ENCODE results near the gene TFDP2. TPM values are rescaled to one million over a fixed set of nuclear protein-coding genes. Genes with fewer than 3 reads are reported as not detected.
A peak's percentile ranks its signal among the peaks of the same experiment; 100 is the strongest.

TFDP2 gene
- total and polyA plus RNA-seq, 2 experiments from 2014 or later = 26.8 to 55.4 TPM

DNA sequence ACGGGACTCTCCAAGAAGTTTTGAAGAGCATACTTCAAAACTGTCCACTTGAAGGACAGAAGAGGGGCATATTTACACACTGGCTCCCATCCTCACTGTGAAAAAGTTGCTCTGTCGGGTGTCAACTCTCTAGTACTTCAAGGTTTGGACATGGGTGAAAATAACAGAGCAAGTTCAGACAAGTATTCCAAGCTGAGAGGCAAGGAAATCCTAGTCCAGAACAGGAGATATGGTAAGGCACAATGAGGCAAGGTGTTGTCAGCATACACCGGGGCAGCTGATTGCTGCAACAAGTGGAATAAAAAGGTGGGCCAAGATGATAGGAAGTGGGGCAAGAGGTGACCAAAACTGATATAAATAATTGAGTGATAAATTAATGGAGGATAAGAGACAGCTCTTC is 4.8 kb upstream of the TFDP2 start:
- 58% methylated on average over 3 of the region's 3 CpGs for WGBS, 2 experiments (ENCODE audit: low coverage in 1 of 2, low lambda C conversion rate in 2 of 2, missing lambda C conversion rate in 2 of 2)
- no peak overlapping the region for H3K27ac ChIP-seq
- H3K9ac ChIP-seq = no peak overlapping the region
- H3K9me2 ChIP-seq (ENCODE audit: insufficient read depth) = no peaks in the 10 kb centered on the region
- H3K9me3 ChIP-seq (ENCODE audit: low read depth) = no peaks in the 10 kb centered on the region
- no peaks in the 10 kb centered on the region; the same call in 1 of the 2 replicates for H3F3A ChIP-seq (ENCODE audit: insufficient read depth)
- no peaks in the 10 kb centered on the region for H3K27me3 ChIP-seq (replicated peaks; ENCODE audit: insufficient read depth)
- no peak overlapping the region for H3K4me3 ChIP-seq
- H4K20me1 ChIP-seq (ENCODE audit: insufficient read depth) = no peaks in the 10 kb centered on the region
- peaks cover 6% of the 10 kb centered on the region; the same call in 1 of the 2 replicates for H3K36me3 ChIP-seq (ENCODE audit: low read depth)
- in situ Hi-C loops (cut with MboI) = no loop called here
- no peak overlapping the region for H2AFZ ChIP-seq
- DNase-seq = no peak
- no peaks in the 10 kb centered on the region for H3K79me2 ChIP-seq (ENCODE audit: insufficient read depth)
- no peak overlapping the region for H3K4me2 ChIP-seq (ENCODE audit: unreplicated experiment)
- H3K4me1 ChIP-seq (ENCODE audit: insufficient read depth) = no peaks in the 10 kb centered on the region
- no peak for TF ChIP-seq EZH2 (IDR thresholded peaks at IDR 0.05; ENCODE audit: insufficient read depth, poor library complexity, severe bottlenecking)
- no peak for TF ChIP-seq EZH2phosphoT487 (IDR thresholded peaks at IDR 0.05; ENCODE audit: insufficient read depth, low read depth)

DNA sequence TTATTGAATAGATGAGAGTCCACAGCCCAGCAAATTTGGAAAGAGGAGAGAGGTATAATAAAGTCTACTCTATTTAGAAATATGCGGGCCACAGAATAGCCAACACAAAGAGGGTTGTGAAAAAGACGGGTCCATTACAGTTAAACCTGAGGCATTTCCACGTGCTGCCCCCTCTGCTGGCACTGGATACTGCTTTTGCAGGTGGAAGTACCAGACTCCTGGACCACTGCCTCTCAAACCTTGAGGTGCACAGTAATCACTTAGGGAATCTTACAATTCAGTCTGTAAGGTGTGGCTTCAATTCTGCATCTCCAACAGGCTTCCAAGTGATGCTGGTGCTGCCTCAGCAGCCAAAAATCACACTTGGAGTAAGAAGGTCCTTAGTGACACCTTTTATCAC is 3.0 kb upstream of the TFDP2 start:
- peaks cover 9% of the 10 kb centered on the region; the same call in 1 of the 2 replicates for H3K79me2 ChIP-seq (ENCODE audit: insufficient read depth)
- DNase-seq = no peak
- peaks cover 14% of the 10 kb centered on the region; the same call in 1 of the 2 replicates for H3F3A ChIP-seq (ENCODE audit: insufficient read depth)
- in situ Hi-C loops (cut with MboI) = no loop called here
- 32 to 34% methylated on average over 3 of the region's 3 CpGs for WGBS, 2 experiments (ENCODE audit: low coverage in 1 of 2, low lambda C conversion rate in 2 of 2, missing lambda C conversion rate in 2 of 2)
- no peak overlapping the region for H3K4me2 ChIP-seq (ENCODE audit: unreplicated experiment)
- no peaks in the 10 kb centered on the region for H3K9me3 ChIP-seq (ENCODE audit: low read depth)
- H3K9ac ChIP-seq = no peak overlapping the region
- no peak overlapping the region for H2AFZ ChIP-seq
- no peaks in the 10 kb centered on the region for H3K36me3 ChIP-seq (ENCODE audit: low read depth)
- no peak overlapping the region for H3K4me3 ChIP-seq
- no peaks in the 10 kb centered on the region for H4K20me1 ChIP-seq (ENCODE audit: insufficient read depth)
- peaks cover 11% of the 10 kb centered on the region for H3K4me1 ChIP-seq (ENCODE audit: insufficient read depth)
- no peaks in the 10 kb centered on the region for H3K9me2 ChIP-seq (ENCODE audit: insufficient read depth)
- TF ChIP-seq EZH2 (IDR thresholded peaks at IDR 0.05; ENCODE audit: insufficient read depth, poor library complexity, severe bottlenecking) (no peak), EZH2phosphoT487 (IDR thresholded peaks at IDR 0.05; ENCODE audit: insufficient read depth, low read depth) (no peak)
- H3K27me3 ChIP-seq (replicated peaks; ENCODE audit: insufficient read depth) = no peaks in the 10 kb centered on the region
- no peak overlapping the region for H3K27ac ChIP-seq

DNA sequence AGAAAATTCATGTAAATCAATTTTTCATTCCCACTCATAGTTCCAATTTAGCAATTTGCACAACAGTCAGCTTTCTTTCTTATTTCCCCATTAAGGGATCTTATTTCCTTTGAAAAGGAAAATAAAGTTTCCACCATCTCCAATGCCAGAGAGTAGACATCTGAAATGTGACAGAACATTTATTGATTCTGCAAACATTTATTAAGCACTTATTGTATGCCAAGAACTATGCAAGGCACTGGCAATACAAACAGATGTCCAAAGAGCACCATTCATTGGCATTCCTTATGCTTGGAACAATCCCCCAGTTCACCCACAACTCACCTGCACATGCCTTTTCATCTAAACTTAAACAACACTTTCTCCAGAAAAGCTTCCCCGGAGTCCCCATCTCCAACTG is 2.5 kb upstream of the TFDP2 start:
- Histone ChIP-seq H3K4me3 (no peak overlapping the region), H3K36me3 (ENCODE audit: low read depth) (no peaks in the 10 kb centered on the region), H3K9ac (no peak overlapping the region), H3K79me2 (ENCODE audit: insufficient read depth) (peaks cover 14% of the 10 kb centered on the region; the same call in 1 of the 2 replicates), H3K4me1 (ENCODE audit: insufficient read depth) (peaks cover 16% of the 10 kb centered on the region), H3K27ac (no peak overlapping the region), H2AFZ (no peak overlapping the region), H3F3A (ENCODE audit: insufficient read depth) (peaks cover 17% of the 10 kb centered on the region; the same call in 1 of the 2 replicates), H3K4me2 (ENCODE audit: unreplicated experiment) (no peak overlapping the region), H3K9me2 (ENCODE audit: insufficient read depth) (no peaks in the 10 kb centered on the region), H3K9me3 (ENCODE audit: low read depth) (no peaks in the 10 kb centered on the region), H4K20me1 (ENCODE audit: insufficient read depth) (no peaks in the 10 kb centered on the region), H3K27me3 (replicated peaks; ENCODE audit: insufficient read depth) (no peaks in the 10 kb centered on the region)
- in situ Hi-C loops (cut with MboI) = no loop called here
- 93 to 97% methylated on average over 1 of the region's 1 CpG for WGBS, 2 experiments (ENCODE audit: low coverage in 1 of 2, low lambda C conversion rate in 2 of 2, missing lambda C conversion rate in 2 of 2)
- no peak for DNase-seq
- TF ChIP-seq EZH2phosphoT487 (IDR thresholded peaks at IDR 0.05; ENCODE audit: insufficient read depth, low read depth) (no peak), EZH2 (IDR thresholded peaks at IDR 0.05; ENCODE audit: insufficient read depth, poor library complexity, severe bottlenecking) (no peak)

DNA sequence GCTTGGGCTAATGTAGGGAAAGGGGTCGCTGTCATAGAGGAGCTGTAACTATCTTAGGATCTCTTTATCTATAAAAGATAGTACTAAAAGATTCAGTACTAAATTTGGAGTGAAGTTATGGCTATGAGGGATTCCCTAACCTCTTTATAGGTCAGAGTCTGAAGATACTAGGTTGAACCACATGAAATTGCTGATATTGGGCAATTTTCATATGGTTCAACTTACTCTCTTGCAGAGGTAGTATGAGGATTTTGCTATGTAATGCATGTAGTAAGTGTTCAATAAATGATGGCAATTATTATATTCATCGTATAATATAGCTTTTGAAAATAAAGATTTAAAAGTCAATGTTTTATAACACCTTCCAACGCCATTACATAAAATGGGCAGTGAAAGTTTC is 1.9 kb upstream of the TFDP2 start:
- no peak for DNase-seq
- H3F3A ChIP-seq (ENCODE audit: insufficient read depth) = peaks cover 17% of the 10 kb centered on the region; the same call in 1 of the 2 replicates
- H3K4me3 ChIP-seq = no peak overlapping the region
- peaks cover 16% of the 10 kb centered on the region for H3K4me1 ChIP-seq (ENCODE audit: insufficient read depth)
- H4K20me1 ChIP-seq (ENCODE audit: insufficient read depth) = no peaks in the 10 kb centered on the region
- no peak for TF ChIP-seq EZH2 (IDR thresholded peaks at IDR 0.05; ENCODE audit: insufficient read depth, poor library complexity, severe bottlenecking)
- TF ChIP-seq EZH2phosphoT487 (IDR thresholded peaks at IDR 0.05; ENCODE audit: insufficient read depth, low read depth) = no peak
- no peak overlapping the region for H3K9ac ChIP-seq
- H3K36me3 ChIP-seq (ENCODE audit: low read depth) = no peaks in the 10 kb centered on the region
- no peaks in the 10 kb centered on the region for H3K9me3 ChIP-seq (ENCODE audit: low read depth)
- H3K27ac ChIP-seq = no peak overlapping the region
- no peak overlapping the region for H3K4me2 ChIP-seq (ENCODE audit: unreplicated experiment)
- WGBS, 2 experiments (ENCODE audit: low coverage in 1 of 2, low lambda C conversion rate in 2 of 2, missing lambda C conversion rate in 2 of 2) = 34% methylated on average over 3 of the region's 3 CpGs
- no peaks in the 10 kb centered on the region for H3K9me2 ChIP-seq (ENCODE audit: insufficient read depth)
- in situ Hi-C loops (cut with MboI) = no loop called here
- no peak overlapping the region for H2AFZ ChIP-seq
- H3K79me2 ChIP-seq (ENCODE audit: insufficient read depth) = peaks cover 19% of the 10 kb centered on the region
- H3K27me3 ChIP-seq (replicated peaks; ENCODE audit: insufficient read depth) = no peaks in the 10 kb centered on the region

DNA sequence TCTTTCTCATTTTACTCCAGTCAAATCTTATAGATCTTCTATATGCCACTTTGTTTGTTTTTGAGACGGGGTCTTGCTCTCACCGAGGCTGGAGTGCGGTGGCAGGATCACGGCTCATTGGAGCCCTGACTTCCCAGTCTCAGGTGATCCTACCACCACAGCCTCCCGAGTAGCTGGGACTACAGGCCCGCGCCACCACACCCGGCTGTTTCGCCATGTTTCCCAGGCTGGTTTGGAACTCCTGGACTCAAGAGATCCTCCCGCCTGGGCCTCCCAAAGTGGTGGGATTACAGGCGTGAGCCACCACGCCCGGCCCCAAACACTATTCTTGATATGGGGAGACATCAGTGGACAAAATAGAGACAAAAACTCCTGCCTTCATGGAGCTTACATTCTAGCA is 927 bp upstream of the TFDP2 start:
- DNase-seq = no peak
- H3K4me3 ChIP-seq = no peak overlapping the region
- H3K27ac ChIP-seq = no peak overlapping the region
- peaks cover 17% of the 10 kb centered on the region; the same call in 1 of the 2 replicates for H3F3A ChIP-seq (ENCODE audit: insufficient read depth)
- H4K20me1 ChIP-seq (ENCODE audit: insufficient read depth) = no peaks in the 10 kb centered on the region
- H3K9me2 ChIP-seq (ENCODE audit: insufficient read depth) = no peaks in the 10 kb centered on the region
- no peak overlapping the region for H3K4me2 ChIP-seq (ENCODE audit: unreplicated experiment)
- H3K9ac ChIP-seq = no peak overlapping the region
- no peaks in the 10 kb centered on the region for H3K27me3 ChIP-seq (replicated peaks; ENCODE audit: insufficient read depth)
- H3K4me1 ChIP-seq (ENCODE audit: insufficient read depth) = peaks cover 17% of the 10 kb centered on the region
- H2AFZ ChIP-seq = peak overlapping the region; percentile 94
- in situ Hi-C loops (cut with MboI) = no loop called here
- no peaks in the 10 kb centered on the region for H3K9me3 ChIP-seq (ENCODE audit: low read depth)
- 76 to 84% methylated on average over 13 of the region's 13 CpGs for WGBS, 2 experiments (ENCODE audit: low coverage in 1 of 2, low lambda C conversion rate in 2 of 2, missing lambda C conversion rate in 2 of 2)
- TF ChIP-seq EZH2 (IDR thresholded peaks at IDR 0.05; ENCODE audit: insufficient read depth, poor library complexity, severe bottlenecking) = no peak
- H3K36me3 ChIP-seq (ENCODE audit: low read depth) = no peaks in the 10 kb centered on the region
- H3K79me2 ChIP-seq (ENCODE audit: insufficient read depth) = peaks cover 27% of the 10 kb centered on the region

All from GM23248 (cell line).